HEK293T (cell line): ENCODE results near the gene GALNT2.

ENCODE experiments used
- CTCF ChIA-PET: fragments of 350-600 bp; formaldehyde crosslinking; extraction: SDS; loops from one replicate; lab custom pipeline; 2021; ENCODE audit warnings: antibody characterized with exemption, inconsistent platforms; lab: Yijun Ruan, JAX
- POLR2A ChIA-PET: fragments of 350-600 bp; formaldehyde crosslinking; extraction: SDS; loops from one replicate; lab custom pipeline; 2020; ENCODE audit warnings: antibody characterized with exemption, inconsistent platforms; lab: Yijun Ruan, JAX
- DNase-seq: peaks from one replicate; pipeline ENCODE4 v3.0.0; 2012; ENCODE audit warnings: mixed read lengths; ENCODE audit errors: extremely low spot score
- ARNT ChIP-seq: fragments of 450-650 bp; IDR thresholded peaks from 2 replicates; pipeline ENCODE4 v1.6.1; 2017; ENCODE audit warnings: mild to moderate bottlenecking
- BHLHE40 ChIP-seq: fragments of 450-650 bp; IDR thresholded peaks from 2 replicates; pipeline ENCODE4 v1.6.1; 2016; ENCODE audit warnings: mild to moderate bottlenecking, moderate library complexity, borderline replicate concordance
- CTBP1 ChIP-seq: fragments of 450-650 bp; IDR thresholded peaks from 2 replicates; pipeline ENCODE4 v1.6.1; 2016; ENCODE audit warnings: borderline replicate concordance
- ELF4 ChIP-seq: fragments of 450-650 bp; IDR thresholded peaks from 2 replicates; pipeline ENCODE4 v1.6.1; 2017; ENCODE audit warnings: antibody characterized with exemption
- FOXA1 ChIP-seq: fragments of 450-650 bp; IDR thresholded peaks from 2 replicates; pipeline ENCODE4 v1.6.1; 2016; ENCODE audit warnings: mild to moderate bottlenecking
- FOXK2 ChIP-seq: fragments of 450-650 bp; IDR thresholded peaks from 2 replicates; pipeline ENCODE4 v1.6.1; 2016; ENCODE audit warnings: mild to moderate bottlenecking
- FOXM1 ChIP-seq: fragments of 450-650 bp; IDR thresholded peaks from 2 replicates; pipeline ENCODE4 v1.6.1; 2017; ENCODE audit warnings: mild to moderate bottlenecking, borderline replicate concordance
- HDGF ChIP-seq: fragments of 450-650 bp; IDR thresholded peaks from 2 replicates; pipeline ENCODE4 v1.6.1; 2017; ENCODE audit warnings: antibody characterized with exemption, borderline replicate concordance
- L3MBTL2 ChIP-seq: fragments of 450-650 bp; conservative IDR thresholded peaks from 2 replicates; pipeline ENCODE4 v1.6.1; 2016; ENCODE audit warnings: mild to moderate bottlenecking
- LEF1 ChIP-seq: fragments of 450-650 bp; IDR thresholded peaks from 2 replicates; pipeline ENCODE4 v1.6.1; 2017; ENCODE audit warnings: mild to moderate bottlenecking, borderline replicate concordance
- NFRKB ChIP-seq: fragments of 450-650 bp; IDR thresholded peaks from 2 replicates; pipeline ENCODE4 v1.6.1; 2016; ENCODE audit warnings: mild to moderate bottlenecking, moderate library complexity
- SP1 ChIP-seq: fragments of 450-650 bp; IDR thresholded peaks from 2 replicates; pipeline ENCODE4 v1.6.1; 2017
- SUZ12 ChIP-seq: fragments of 450-650 bp; IDR thresholded peaks from 2 replicates; pipeline ENCODE4 v1.6.1; 2016; ENCODE audit warnings: mild to moderate bottlenecking
- TARDBP ChIP-seq: fragments of 450-650 bp; IDR thresholded peaks from 2 replicates; pipeline ENCODE4 v1.6.1; 2016
- ZNF384 ChIP-seq: fragments of 450-650 bp; IDR thresholded peaks from 2 replicates; pipeline ENCODE4 v1.6.1; 2016
- TF ChIP-seq, protein P1 (sequence below): fragments of 450-650 bp; IDR thresholded peaks from 2 replicates; pipeline ENCODE4 v1.6.1; 2016

The GALNT2 gene

DNA sequence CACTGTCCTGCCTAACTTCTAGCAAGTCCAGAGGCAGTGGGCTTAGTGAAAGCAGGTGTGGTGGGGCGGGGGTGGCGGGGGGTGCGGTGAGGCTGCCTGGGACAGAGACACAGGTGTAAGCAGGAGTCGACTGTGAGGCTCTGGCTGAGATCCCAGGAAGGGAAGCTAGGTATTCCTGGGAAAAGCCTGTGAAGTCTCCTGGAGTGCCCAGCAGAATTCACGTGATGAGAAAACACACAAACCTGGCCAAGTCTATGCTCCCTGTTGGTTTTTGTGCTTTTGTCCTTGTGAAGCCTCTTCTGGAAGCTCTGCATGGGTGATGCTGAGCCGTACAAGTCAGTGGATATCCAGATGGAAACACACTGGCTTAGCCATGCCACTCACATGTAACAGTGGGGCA lies 5.3 kb downstream of the GALNT2 start:
- no peak for TF ChIP-seq BHLHE40
- TF ChIP-seq ZNF384, result no peak
- no peak for TF ChIP-seq NFRKB
- no peak for TF ChIP-seq FOXK2
- no peak for TF ChIP-seq SP1
- TF ChIP-seq FOXA1, result no peak
- no peak for TF ChIP-seq HDGF
- TF ChIP-seq LEF1, result no peak
- no peak for TF ChIP-seq ELF4
- TF ChIP-seq, protein P1, sequence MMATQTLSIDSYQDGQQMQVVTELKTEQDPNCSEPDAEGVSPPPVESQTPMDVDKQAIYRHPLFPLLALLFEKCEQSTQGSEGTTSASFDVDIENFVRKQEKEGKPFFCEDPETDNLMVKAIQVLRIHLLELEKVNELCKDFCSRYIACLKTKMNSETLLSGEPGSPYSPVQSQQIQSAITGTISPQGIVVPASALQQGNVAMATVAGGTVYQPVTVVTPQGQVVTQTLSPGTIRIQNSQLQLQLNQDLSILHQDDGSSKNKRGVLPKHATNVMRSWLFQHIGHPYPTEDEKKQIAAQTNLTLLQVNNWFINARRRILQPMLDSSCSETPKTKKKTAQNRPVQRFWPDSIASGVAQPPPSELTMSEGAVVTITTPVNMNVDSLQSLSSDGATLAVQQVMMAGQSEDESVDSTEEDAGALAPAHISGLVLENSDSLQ, result no peak
- no peak for TF ChIP-seq ARNT
- TF ChIP-seq TARDBP, result no peak
- TF ChIP-seq SUZ12, result no peak
- no peak for TF ChIP-seq FOXM1
- no peak for TF ChIP-seq L3MBTL2
- no peak for TF ChIP-seq CTBP1
- no peak for DNase-seq
- ChIA-PET CTCF (no interaction called here), POLR2A (no interaction called here)

DNA sequence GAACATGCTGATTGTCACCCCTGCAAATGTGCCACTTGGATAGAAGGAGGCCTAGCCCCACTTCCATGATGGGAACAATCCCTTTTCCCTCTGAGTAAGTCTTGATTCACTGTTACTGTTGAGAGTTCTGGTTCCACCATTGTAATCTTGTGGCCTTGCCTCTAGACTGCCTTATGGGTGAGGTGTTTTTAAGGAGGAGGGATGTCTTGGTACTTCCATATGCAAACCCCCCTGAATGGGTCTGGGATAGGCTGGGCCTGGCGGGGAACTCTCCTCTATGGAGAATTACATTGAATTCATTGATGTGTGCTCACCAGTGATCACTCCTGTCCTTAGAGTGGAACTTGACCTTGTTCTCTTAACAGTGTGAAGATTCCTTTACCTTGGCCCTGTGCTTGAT lies 5.8 kb downstream of the GALNT2 start:
- CTCF ChIA-PET, result no interaction called here
- no peak for DNase-seq
- no peak for TF ChIP-seq HDGF
- TF ChIP-seq ARNT, result no peak
- TF ChIP-seq BHLHE40, result no peak
- TF ChIP-seq FOXA1, result no peak
- TF ChIP-seq TARDBP, result no peak
- TF ChIP-seq LEF1, result no peak
- TF ChIP-seq, protein P1, result no peak
- no peak for TF ChIP-seq FOXK2
- no peak for TF ChIP-seq ZNF384
- no peak for TF ChIP-seq SP1
- no peak for TF ChIP-seq CTBP1
- TF ChIP-seq FOXM1, result no peak
- TF ChIP-seq NFRKB, result no peak
- TF ChIP-seq SUZ12, result no peak
- no peak for TF ChIP-seq L3MBTL2
- no peak for TF ChIP-seq ELF4
- POLR2A ChIA-PET, result no interaction called here

DNA sequence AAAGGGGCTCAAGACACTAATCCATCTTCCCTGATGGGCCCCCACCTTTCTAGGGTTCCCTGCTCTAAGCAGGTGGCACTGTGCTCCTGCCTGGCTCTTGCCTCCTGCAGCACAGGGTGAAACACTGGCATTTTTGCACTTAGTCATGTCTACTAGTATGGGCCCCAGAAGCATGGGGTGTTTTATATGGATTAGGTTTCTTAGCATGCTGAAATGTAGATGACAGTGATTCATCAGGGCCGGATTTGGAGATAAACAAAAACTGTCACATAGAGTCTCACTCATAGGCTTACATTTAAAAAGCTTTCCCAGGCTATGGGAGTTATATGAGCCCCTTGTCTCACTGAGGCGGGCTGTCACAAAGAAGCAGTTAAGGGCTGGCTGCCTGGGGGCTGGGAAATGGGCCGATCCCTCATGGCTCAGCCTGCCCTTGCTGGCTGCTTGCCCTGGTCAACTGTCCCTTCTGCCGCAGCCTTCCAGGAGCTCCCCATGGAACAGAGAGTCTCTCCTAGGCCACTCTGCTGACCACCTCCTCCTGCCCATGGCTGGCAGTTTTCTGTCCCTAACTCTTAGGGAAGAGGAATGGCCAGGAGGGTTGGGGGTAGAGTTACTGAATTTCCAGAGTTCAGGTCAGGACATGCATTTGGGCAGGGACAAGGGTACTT lies 6.5 kb downstream of the GALNT2 start:
- TF ChIP-seq, protein P1, result peak; percentile 74
- TF ChIP-seq L3MBTL2, result no peak
- CTCF ChIA-PET, result no interaction called here
- no peak for DNase-seq
- POLR2A ChIA-PET, result no interaction called here

DNA sequence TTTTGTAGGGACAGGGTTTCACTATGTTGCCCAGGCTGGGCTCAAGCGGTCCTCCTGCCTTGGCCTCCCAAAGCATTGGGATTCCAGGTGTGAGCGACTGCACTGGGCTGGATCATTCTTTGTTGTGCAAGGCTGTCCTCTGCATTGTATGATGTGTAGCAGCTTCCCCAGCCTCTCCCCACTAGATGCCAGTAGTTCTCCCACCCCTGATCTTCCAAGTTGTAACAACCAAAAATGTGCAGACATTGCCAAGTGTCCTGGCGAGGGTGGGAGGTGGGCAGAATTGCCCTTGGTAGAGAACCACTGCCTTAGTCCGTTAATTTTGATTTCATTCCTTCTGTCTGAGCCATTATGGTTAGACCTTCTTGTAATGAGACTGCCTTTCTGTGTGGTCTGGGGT lies 7.2 kb downstream of the GALNT2 start:
- ChIA-PET POLR2A (no interaction called here), CTCF (no interaction called here)
- no peak for DNase-seq
- no peak for TF ChIP-seq SUZ12
- TF ChIP-seq ELF4, result no peak
- TF ChIP-seq HDGF, result no peak
- TF ChIP-seq ARNT, result no peak
- no peak for TF ChIP-seq FOXM1
- TF ChIP-seq, protein P1, result no peak
- TF ChIP-seq FOXK2, result no peak

DNA sequence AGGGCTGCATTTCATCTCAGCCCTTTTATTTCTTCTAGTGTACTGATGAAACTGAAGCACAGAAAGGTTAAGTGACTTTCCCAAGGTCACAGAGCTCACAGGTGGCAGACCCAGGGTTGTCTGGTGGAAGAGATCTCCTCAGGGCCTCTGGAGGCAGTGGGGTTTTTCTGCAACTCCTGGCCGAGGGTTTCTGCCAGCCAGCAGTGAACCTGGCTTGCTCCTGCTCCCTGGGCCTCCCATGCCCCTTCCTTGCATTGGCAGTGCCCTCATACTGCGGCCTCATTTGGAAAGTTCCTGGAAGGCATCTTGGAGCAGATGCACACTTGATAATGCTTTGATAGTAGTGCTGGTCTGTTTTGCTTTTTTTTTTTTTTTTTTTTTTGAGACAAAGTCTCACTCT lies 7.7 kb downstream of the GALNT2 start:
- no peak for DNase-seq
- CTCF ChIA-PET, result no interaction called here
- TF ChIP-seq ZNF384 (no peak), CTBP1 (no peak)
- POLR2A ChIA-PET, result no interaction called here

DNA sequence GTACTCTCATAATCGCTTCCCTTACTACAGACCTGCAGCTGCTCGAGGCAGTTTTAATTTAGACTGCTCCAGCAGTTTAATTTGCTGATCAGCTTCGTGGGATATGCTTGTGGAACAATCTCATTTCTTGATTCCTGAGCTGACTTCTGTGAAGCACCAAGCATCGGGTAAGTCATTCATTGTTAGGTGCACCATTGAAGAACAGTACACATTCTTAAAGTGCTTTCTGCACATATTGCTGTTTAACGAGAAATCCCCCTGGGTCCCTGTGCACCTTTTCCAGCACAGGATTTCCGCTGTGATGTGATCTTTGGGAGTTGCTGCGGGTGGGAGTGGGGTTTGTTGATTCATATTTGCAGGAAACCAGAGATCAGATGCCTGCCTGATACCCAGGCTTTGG lies 9.1 kb downstream of the GALNT2 start:
- ChIA-PET POLR2A (no interaction called here), CTCF (no interaction called here)
- DNase-seq, result no peak
- TF ChIP-seq ELF4 (no peak), LEF1 (no peak), ZNF384 (no peak), FOXK2 (no peak), HDGF (no peak), FOXA1 (no peak)

DNA sequence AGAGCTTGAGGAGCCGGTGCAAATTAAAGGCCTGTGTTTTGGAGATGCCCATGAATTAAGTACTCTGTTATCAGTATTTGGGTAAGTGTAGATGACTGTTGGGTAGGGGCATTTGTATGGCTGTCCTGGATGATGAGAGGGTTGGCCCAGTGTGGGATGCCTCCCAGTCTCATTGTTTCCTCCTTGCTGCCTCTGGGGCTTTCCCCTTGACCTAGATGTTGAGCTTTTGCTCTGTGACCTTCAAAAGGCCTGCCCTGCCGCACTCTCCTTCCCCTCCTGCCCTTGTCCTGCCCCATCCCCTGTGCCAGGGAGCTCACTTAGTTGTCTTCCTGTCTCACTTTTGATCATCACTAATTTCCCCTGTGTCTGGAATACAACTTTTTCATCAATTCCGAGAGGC lies 10.0 kb downstream of the GALNT2 start:
- ChIA-PET POLR2A (no interaction called here), CTCF (no interaction called here)
- DNase-seq, result no peak
- TF ChIP-seq CTBP1 (no peak), SUZ12 (no peak), LEF1 (no peak), BHLHE40 (no peak), TARDBP (no peak), HDGF (no peak), ZNF384 (no peak), L3MBTL2 (no peak), SP1 (no peak), NFRKB (no peak), FOXM1 (no peak), ELF4 (no peak), ARNT (no peak), FOXA1 (no peak), FOXK2 (no peak)
- TF ChIP-seq, protein P1, result no peak
